HG02759 (cell line): Measurements from ENCODE around the gene FNIP2.

Source experiments
- ATAC-seq: cut with Tn5 transposase; IDR thresholded peaks from one replicate; pipeline ENCODE4 v1.9.1; 2021; ENCODE audit warnings: mild to moderate bottlenecking, moderate library complexity; ENCODE audit not compliant: unreplicated experiment

The FNIP2 gene

DNA sequence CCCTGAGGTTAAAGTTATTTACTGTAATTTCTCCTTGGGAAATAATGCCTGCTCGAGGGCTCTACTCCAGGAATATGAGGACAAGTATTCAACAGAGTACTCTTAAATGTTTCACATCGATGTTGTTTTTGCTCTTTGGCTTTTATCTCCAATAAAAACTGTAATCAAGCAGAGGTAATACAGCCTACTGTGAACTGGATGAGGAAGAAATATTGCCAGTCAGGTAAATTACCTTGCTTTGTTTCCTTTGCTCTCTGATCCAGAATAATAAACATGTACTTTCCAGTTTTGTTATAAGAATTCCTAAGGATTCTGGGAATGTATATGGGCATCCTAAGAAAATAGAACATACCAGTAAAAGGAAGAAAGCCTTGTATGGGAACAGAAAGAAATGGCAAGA lies 60.4 kb downstream of the FNIP2 start:
- no peak for ATAC-seq

- ATAC-seq: no peak
Measured at GRCh38 chr4:158833602-158834001, 64.8 kb downstream of the FNIP2 start.

DNA sequence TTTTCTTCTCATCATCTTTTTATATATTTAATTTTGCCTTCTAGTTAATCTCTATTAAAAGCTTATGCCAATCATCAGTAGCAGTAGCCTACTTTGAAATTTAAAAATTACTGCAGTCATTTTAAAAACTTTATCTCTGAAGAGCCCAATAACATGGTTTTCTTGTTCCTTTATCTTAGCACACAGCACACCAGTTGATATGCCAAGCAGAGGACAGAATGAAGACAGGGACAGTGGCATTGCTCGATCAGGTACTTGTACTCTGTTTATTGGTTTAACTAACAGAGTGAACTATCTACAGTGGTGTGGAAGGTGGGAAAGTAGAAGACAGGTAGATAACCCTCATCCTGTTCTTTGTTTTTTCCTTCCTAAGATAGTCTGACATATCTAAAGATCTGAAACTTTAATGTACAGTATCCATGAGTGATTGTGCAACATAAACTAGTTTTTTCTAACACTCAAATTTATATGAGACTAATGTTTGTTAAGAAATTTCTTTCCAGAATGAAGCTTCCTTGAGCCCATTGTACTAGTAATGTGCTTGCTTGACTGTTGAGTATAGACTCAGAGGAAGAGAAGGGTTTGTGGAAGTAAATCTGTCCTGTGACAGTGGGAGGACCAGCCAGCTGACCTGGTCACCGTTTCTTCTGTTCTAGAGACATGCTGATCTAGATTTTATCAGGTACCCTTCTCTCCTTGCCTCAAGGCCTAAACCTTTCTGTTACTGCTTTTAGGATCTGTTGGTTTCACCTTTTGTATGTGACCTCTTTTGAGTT lies 66.6 kb downstream of the FNIP2 start:
- ATAC-seq: no peak

- ATAC-seq: no peak
Measured at GRCh38 chr4:158836002-158836369, 67.2 kb downstream of the FNIP2 start.

- ATAC-seq: no peak
Measured at GRCh38 chr4:158836828-158837449, 68.1 kb downstream of the FNIP2 start.

GRCh38 chr4:158837527-158838141 lies 68.8 kb downstream of the FNIP2 start:
- ATAC-seq: no peak

DNA sequence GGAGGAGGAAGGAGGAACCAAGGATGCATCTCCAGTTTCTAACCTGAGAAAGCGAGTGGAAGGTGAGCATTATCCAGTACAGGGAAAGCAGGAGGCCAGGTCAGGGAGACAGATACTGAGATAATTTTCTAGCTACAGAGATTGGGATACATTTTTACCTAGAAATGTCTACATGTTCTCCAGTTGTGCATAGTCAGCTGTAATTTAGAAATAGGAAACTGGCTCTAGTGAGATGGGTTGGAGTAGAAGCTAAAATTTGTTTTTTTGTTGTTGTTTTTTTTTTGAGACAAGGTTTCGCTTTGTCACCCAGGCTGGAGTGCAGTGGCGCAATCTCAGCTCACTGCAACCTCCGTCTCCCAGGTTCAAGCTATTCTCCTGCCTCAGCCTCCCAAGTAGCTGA lies 71.3 kb downstream of the FNIP2 start:
- no peak for ATAC-seq

DNA sequence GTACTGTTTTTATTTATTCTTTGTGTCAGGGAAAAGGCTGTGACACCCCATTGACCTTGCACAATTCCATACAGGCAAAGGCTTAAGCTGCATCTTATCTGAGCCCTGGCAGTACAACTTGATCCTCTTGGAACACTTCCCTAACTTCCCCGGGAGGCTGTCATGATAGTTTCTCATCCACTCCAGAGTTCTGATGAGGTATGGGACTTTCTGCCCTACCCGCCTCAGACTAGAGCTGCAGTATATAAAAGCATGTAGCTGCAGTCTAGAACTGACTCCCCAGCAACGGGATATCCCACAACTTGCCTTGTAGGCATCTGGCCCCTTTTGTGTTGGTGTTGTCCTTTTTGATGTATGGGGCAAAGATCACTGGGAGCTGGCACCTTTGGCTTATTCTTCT lies 72.7 kb downstream of the FNIP2 start:
- ATAC-seq: no peak

DNA sequence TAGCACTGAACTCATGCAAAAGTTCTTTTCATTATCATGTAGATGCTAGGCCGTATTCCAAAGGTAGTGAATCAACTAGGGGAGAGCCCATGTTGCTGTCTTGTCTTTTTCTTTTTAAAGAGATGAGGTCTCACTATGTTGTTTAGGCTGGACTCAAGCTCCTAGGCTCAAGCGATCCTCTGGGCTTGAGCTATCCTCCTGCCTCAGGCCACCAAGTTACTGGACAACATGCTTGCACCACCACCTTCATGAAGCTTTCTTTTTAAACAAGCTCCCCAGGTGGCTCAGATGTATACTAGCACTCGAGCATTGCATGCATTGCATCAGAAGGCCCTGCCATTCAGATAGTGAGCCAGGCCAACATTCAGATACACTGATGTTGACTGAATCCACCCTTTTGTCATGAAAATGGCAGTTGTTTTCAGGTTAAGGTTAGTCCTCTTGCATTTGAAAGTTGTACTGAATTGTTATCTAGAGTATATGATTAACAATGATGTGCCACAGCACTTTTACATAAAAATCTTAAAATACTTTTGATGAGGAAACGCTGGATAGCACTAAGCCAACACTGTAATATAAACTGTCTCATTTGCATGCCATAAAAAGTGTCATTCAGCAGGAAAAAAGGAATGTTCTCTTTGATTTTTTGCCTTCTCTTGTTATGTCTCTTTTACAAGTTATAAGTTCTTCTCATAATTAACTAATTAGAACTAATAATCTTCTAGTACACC lies 76.7 kb downstream of the FNIP2 start:
- ATAC-seq: no peak

DNA sequence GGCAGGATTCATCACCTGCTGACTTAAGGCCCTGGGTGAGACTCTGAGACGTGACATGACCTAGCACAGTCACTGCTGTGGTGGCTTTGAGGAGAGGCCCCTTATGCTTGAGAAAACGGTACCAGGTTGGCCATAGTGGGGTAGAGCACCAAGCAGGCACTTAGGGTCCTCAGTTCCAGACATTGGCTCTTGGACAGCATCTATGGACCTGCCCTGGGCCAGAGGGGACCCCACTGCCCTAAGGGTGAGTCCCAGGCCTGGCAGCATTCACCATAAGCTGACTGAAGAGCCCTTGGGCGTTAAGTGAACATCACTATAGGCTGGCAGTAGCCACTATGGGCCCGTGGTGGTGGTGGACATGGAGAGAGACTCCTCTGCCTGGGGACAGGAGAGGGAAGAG lies 78.7 kb downstream of the FNIP2 start:
- no peak for ATAC-seq

- ATAC-seq: no peak
Measured at GRCh38 chr4:158849681-158850080, 80.9 kb downstream of the FNIP2 start.

DNA sequence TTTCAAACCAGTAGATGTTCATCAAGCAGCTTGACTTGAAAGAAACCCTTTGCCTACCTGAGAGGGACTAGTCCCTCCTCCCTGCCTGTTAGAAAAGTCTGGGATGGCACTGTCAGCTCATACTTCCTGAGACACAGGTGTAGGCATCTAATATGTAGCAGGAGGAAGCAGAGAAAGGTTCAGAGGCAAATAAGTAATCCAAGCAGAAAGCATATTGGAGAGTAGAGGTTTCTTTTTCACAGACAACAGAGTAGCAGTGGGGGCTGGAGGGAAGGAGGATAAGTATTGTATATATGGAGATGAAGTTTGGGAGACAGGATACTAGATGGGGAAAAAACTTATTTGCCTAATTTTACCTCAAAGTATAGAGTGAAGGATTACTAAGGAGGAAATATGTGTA lies 81.5 kb downstream of the FNIP2 start:
- ATAC-seq: peak; percentile 52

- peak; percentile 39 for ATAC-seq
Measured at GRCh38 chr4:158850800-158851644, 82.2 kb downstream of the FNIP2 start.

DNA sequence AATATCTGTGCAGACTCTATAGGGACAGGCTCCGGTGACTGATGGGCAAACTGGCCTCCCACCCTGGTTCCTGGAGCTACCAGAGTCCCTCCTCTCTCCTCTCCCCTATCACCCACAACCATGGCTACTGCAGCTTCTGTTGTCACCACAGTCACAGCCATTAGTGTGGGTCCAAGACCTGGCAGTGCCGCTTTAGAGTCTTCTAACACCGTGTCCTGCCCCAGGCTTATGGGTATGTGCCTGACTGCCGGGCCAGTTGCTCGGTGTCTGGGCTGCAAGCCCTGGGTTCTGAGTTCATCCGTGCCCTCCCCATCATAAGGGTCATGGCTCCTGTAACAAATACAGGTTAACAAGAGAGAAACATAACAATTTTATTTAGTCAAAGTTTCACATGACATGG lies 85.4 kb downstream of the FNIP2 start:
- no peak for ATAC-seq

DNA sequence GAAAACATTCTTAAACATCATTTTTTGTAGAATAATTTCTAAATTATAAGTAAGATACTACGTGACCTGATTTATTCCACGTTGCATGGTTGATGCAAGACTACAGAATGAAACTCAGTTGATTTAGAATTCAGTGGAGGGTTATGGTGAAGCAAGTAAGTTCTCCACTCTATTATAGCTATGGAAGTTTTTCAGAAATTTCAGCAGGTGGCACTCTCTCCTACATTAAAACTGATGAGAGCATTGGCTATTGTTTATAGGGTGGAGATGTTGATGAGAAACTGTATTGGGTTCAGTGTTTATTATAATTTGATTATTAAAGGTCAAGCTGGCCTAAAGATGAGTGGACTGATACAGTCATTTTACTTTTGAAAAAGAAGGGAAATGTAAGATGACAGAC lies 88.0 kb downstream of the FNIP2 start:
- peak; percentile 62 for ATAC-seq

DNA sequence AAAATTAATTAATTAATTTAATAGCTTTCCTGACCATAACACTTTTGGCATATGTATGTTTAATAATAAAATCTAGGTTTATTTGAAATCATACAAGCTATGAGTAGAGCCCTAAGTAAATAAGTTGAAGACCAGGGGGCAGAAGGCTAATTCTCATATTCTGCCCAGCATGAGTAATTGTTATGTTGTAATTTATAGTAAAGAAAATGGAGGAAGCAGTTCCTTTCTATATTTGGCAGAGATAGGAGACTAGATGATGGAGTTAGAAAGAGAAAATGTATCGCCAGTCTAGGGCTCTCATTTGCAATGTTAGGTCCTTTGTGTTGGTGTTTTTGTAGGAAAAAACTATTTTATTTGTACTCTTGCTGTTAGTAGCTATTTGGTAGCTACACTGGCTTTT lies 89.1 kb downstream of the FNIP2 start:
- ATAC-seq: no peak

DNA sequence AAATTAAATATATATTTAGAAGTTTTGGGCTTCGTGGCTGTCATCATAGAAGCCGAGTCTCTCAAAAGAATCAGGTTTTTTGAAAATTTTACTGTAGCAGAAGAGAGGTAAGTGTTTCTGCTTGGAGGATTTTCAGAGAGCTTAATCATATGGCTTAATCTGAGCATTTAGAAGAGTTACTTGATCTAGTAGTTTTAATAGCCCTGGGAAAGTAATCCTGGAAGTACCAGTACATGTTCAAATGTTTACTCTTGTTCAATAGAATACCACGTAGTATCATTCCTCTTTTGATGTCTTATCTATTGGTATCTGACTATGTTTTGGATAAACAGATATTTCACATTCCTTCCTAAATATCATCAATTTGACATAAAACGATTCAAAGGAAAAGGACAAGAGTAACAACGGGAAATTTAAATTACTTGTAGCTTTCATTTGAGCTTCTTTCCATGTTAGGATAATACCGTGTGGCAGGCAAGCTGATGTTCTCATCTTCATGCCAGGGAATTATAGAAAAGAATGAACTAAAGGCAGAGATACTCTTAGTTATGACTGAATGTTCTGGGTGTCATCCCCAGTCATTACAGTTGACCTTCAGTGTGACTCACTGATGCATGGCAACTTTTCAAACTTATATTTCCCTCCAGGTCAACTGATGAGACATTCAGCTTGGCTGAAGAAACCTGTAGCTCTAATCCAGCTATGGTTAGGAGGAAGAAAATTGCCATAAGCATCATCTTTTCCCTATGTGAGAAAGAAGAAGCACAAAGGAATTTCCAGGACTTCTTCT lies 89.8 kb downstream of the FNIP2 start:
- no peak for ATAC-seq

DNA sequence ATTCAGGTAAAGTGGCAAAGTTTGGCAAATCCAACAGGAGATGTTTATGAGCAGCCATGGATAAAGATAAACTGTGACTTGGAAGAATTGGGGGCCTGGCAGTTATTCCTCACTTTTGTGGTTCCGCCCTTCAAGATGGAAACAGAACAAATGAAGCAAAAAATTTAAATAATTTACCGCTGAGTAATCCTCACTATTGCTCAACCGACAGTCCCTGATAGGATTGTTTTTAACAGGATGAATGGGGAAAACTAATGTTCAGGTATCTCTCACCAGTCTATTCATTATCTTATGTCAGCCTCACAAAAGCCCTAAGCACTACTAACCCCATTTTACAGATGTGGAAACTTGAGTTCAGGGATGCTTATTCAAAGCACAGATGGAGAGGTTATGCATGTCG lies 90.8 kb downstream of the FNIP2 start:
- no peak for ATAC-seq

DNA sequence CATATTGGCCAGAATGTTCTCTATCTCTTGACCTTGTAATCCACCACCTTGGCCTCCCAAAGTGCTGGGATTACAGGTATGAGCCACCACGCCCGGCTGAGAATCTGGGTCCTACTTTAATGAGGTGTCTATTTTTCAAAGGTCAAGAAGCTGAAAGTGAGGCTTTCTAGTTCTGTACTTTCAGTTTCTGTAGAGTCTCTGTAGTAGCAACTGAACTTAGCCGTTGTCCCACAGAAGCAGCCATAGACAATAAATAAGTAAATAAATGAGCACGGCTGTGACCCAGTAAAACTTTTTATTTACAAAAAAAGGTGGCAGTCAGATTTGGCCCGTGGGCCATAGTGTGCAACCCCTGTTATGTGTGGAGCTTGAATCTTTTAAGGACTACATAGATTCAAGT lies 92.0 kb downstream of the FNIP2 start:
- ATAC-seq: peak; percentile 69

DNA sequence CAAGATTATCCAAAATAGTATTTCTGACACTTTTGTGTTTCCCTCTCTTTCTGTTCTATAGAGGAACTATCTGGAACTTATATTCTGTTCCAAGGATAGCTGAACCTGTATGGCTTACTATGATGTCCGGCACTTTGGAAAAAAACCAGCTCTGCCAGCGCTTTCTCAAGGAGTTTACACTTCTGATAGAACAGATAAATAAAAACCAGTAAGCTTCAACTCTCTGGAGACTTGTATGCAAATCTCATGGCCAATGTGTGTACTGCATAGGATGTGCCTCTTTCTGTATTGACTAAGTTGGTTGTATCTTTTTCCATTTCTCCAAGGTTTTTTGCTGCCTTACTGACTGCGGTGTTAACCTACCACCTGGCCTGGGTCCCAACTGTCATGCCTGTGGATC lies 92.5 kb downstream of the FNIP2 start:
- ATAC-seq: no peak
